C4-2B (cell line): ENCODE measurements around the gene NPTXR.

Experiments
- H3K27ac ChIP-seq: fragments of 450-650 bp; 2 replicates; pipeline ENCODE4 v1.5.1; 2017
- CTCF ChIP-seq: fragments of 450-650 bp; conservative IDR thresholded peaks from 2 replicates; pipeline ENCODE4 v1.5.1; 2017; ENCODE audit warnings: mild to moderate bottlenecking
- ZFX ChIP-seq: fragments of 450-650 bp; IDR thresholded peaks from 2 replicates; pipeline ENCODE4 v1.6.1; 2017

NPTXR gene

DNA sequence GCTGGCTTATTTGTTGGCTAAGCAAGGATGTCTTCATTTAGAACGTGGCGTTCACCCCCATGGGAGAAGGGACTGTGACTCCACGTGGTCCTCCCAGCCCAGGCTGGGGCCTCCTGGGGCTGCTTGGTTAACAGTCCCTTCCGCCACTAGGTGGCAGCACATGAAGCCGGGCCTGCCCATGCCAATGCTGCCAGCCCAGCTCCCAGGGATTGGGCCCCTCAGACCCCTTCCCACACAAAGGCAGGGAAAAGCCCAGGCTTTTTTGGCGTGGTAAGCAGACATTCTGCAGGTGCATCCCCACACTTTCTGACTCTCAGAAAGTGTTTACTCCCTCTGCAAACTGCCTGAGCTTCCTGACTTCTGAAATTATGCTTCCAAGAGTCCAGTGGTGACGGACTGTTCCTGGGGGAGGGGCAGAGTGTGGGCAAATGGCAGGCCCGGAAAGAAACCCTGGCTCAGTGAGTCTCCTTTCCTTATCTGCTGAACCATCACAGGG is 25.1 kb upstream of the NPTXR start:
- no peak overlapping the region for H3K27ac ChIP-seq
- TF ChIP-seq CTCF (peak; percentile 96), ZFX (no peak)

- H3K27ac ChIP-seq: no peak overlapping the region
Measured at GRCh38 chr22:38868286-38868721, 24.5 kb upstream of the NPTXR start.

GRCh38 chr22:38867471-38868285 is 23.9 kb upstream of the NPTXR start:
- no peak for TF ChIP-seq CTCF
- TF ChIP-seq ZFX: no peak
- no peak overlapping the region for H3K27ac ChIP-seq

More at GRCh38 chr22:38868286-38868721, 24.5 kb upstream of the NPTXR start:
- TF ChIP-seq CTCF: no peak
- TF ChIP-seq ZFX: no peak

GRCh38 chr22:38867124-38867455 is 23.3 kb upstream of the NPTXR start:
- TF ChIP-seq CTCF (no peak), ZFX (no peak)

DNA sequence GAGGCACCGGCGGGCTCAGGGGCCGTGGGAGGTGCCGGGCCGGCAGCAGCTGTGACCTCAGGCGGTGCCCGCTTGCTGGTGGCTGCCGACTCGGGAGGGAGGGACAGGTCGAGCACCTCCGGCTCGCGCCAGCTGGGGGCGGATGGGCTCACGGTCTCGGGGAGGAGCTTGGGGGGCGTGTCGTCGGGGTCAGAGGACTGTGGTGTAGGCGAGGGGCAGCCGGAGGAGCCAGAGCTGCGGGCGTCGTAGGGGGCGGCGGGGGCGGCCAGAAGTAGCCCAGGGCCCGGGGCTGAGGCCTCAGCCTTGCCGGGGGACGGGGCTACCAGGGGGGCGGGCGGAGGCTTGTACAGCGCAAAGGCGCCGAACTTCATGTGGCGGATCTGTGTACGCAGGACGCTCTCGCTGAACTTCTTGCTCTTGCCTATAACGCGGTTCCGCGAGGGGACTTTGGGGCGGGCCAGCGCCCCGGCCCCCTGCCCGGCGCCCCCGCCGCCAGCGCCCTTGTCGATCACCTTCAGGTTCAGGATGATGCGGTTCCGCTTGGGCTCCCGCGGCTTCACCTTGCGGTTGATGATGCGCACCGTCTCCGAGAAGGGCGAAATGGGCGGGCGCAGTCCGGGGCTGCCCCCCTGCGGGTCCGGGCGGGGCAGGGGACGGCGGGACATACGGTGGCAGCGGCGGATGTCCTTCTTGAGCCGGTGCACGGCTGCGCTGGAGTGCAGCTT is 22.7 kb upstream of the NPTXR start:
- TF ChIP-seq ZFX: no peak
- no peak for TF ChIP-seq CTCF

More at GRCh38 chr22:38867124-38867455, 23.3 kb upstream of the NPTXR start:
- no peak overlapping the region for H3K27ac ChIP-seq

GRCh38 chr22:38866024-38866398 is 22.2 kb upstream of the NPTXR start:
- no peak for TF ChIP-seq CTCF
- TF ChIP-seq ZFX: no peak

More for the DNA sequence above, 22.7 kb upstream of the NPTXR start:
- no peak overlapping the region for H3K27ac ChIP-seq

More at GRCh38 chr22:38866024-38866398, 22.2 kb upstream of the NPTXR start:
- no peak overlapping the region for H3K27ac ChIP-seq
